Right renal pelvis (tissue), 4 donors: ENCODE measurements around the gene HSPB6. TPM values are rescaled to one million over a fixed set of nuclear protein-coding genes. Genes with fewer than 3 reads are reported as not detected.

Experiments
- DNase-seq, 4 donors: peaks; one replicate each; pipeline ENCODE4 v3.0.0-alpha.2; 2013; ENCODE audit warnings: low read depth in 4 of 4, low spot score in 3 of 4, missing footprints in 1 of 4
- polyA plus RNA-seq, 4 donors: library from polyadenylated mRNA; unstranded; fragments of 120-200 nt; gene quantifications; one replicate each; pipeline ENCODE4 v1.2.1, GENCODE V29; 2013; ENCODE audit not compliant: insufficient read length in 4 of 4

HSPB6 gene
- polyA plus RNA-seq, 4 donors, result 26.2 to 30.4 (median 27.8) TPM

DNA sequence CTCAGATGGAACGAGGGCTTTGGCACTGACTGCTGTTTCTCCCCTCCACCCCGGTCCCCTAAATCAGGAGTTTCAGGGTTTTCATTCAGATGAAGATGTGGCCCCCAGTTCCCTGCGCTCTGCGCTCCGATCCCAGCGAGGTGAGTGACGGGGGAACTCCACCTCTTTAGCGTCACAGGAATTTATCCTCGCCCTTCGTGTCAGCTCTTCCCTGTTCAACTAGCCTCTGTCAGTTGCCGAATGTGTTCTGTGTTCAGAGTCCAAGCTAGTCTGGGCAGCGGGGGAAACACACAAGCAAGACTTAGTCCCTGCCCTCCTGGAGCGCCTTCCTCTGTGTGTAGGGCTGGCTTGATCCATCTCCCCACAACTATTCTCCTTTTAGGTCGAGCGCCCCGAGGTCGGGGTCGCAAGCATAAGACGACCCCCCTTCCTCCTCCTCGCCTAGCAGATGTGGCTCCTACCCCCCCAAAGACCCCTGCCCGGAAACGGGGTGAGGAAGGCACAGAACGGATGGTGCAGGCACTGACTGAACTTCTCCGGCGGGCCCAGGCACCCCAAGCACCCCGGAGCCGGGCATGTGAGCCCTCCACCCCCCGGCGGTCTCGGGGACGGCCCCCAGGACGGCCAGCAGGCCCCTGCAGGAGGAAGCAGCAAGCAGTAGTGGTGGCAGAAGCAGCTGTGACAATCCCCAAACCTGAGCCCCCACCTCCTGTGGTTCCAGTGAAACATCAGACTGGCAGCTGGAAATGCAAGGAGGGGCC is 37.2 kb downstream of the HSPB6 start:
- no peak for DNase-seq

DNA sequence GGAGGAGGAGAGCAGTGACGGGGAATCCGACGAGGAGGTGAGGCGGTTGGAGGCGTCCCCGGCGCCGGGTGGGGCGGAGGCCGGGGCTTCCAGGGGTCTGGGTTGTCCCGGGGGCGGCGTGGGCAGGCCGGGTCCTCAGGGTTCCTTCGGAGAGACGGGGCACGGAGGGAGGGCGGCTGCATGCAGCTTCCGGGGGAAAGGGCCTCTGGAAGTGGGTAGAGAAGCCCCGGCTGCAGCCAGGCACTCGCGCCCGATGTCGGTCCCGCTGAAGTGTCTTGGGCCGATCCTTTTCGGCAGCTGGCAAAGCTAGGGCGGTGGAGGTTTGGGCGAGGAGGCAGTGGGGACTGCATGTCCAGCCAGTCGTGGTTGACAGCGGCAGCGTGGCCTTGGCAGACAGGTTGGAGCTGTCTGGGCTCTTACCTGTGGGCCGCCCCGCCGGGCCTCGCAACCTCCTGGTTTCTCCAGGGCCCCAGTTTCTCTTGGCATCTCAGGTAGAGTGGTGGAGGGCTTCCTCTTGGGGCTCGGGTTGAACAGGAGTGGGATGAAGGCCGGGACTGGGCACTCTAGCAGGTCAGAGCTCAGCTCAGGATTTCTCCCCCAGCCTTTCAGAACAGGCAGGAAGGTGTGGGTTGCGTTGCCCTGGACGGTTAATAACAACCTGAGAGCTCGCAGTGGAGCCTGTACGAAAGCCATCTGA is 38.3 kb downstream of the HSPB6 start:
- DNase-seq, result no peak

DNA sequence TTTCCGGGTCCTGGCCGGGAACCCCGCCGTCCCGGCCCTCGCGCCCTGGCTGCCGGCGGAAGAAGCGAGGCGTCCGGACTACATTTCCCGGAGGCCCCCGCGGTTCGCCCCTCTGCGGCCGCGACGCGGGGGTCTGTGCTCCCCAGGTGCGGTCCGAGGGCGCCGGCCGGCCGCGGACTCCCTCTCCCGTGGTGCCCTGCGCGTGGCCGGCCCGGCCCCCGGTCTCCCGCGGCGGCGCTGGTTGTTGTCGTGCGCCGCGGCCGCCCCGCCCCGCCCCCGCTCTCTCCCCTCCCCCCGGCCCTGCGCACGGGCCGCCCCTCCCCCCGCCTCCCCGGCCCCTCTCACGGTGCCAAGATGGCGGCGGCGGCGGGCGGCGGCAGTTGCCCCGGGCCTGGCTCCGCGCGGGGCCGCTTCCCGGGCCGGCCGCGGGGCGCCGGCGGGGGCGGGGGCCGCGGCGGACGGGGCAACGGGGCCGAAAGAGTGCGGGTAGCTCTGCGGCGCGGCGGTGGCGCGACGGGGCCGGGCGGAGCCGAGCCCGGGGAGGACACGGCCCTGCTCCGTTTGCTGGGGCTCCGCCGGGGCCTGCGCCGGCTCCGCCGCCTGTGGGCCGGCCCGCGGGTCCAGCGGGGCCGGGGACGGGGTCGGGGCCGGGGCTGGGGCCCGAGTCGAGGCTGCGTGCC is 39.0 kb downstream of the HSPB6 start, which contains the start of gene KMT2B:
KMT2B (plus strand) TSS at position 339 of the 680 bp plus-strand sequence; CDS start at position 355, 16 bp downstream.
- DNase-seq, result no peak

DNA sequence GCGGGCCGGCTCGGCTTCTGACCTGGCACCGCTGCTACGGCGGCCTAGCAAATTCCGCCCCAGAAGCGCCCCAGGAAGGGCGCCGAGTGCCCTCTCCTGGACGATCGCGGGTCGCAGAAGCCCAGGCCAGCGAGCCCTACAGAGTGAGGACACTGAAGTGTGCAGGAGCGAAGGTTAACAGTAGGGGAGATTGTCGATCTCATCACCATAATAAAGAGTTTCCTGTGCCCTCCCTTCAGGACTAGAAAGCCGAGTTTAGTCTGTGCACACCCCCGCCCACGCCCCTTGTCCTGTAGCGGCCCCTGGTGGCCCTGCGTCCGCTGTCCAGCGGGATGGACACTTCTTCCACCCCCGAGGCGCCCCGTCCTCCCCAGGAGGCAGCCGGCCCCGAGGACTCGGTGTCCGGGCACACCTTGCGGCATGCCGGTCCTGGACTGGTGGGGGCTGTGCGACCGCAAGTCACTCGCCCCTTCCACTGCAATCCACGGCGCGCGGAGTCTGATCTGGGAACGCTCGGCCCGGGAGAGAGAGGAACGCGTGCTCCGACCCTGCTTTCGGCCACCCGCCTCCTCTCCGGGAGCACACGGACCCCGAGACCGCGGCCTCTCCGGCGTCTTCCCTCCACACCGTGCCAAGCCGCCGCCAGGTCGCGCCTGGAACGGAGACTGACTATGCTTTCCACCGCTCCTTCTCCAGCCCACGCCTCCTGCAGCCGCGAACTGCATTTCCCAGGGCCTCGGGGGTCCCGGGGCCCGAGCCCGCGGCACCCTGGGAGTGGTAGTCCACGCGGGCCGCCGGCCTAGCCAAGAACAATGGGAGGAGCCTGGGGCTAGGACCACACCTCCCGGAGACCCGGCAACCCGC is 39.8 kb downstream of the HSPB6 start:
- DNase-seq, result peak; percentile 87 to 93 (median 91)

DNA sequence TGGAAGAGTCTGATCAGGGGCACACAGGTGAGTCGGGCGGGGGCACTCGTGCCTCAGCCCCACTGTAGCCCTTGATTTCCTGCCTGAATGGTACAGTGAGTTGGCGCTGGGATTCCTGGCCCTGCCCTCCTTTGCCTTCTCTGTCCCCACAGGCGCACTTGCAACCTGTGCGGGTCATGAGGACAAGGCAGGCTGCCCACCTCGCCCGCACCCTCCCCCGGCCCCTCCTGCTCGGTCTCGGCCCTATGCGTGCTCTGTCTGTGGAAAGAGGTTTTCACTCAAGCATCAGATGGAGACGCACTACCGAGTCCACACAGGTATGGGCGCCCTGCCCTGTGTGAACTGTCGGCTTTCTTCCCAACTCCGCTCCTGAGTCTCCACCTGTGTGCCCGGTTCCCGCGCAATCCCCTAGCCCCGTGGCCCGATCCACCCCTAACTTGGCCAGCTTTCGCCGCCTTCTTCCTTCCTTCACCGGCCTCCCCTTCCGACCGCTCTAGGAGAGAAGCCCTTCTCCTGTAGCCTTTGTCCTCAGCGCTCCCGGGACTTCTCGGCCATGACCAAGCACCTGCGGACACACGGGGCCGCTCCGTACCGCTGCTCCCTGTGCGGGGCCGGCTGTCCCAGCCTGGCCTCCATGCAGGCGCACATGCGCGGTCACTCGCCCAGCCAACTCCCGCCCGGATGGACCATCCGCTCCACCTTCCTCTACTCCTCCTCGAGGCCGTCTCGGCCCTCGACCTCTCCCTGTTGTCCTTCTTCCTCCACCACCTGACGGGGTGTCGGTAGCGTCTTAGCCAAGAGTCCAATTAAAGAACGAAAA is 40.6 kb downstream of the HSPB6 start:
- DNase-seq, result peak in 1 of 4 donors; percentile 23

DNA sequence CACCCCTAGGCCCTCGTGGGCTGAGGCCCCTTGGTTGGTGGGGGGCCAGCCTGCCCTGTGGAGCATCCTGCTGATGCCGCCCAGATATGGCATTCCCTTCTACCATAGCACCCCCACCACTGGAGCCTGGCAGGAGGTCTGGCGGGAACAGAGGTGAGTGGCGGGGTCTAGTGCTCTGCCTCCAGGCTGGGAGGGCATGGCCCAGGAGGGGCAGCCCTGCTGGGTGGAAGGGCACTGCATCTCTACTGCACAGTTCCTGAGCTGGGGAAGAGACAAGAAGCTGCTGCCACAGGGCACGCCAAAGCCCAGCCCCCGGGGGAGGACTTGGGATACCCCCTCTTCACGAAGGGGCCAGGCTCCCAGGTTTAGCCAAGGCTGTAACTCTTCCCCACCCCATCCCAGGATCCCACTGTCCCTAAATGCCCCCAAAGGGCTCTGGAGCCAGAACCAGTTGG is 41.4 kb downstream of the HSPB6 start:
- DNase-seq, result no peak

DNA sequence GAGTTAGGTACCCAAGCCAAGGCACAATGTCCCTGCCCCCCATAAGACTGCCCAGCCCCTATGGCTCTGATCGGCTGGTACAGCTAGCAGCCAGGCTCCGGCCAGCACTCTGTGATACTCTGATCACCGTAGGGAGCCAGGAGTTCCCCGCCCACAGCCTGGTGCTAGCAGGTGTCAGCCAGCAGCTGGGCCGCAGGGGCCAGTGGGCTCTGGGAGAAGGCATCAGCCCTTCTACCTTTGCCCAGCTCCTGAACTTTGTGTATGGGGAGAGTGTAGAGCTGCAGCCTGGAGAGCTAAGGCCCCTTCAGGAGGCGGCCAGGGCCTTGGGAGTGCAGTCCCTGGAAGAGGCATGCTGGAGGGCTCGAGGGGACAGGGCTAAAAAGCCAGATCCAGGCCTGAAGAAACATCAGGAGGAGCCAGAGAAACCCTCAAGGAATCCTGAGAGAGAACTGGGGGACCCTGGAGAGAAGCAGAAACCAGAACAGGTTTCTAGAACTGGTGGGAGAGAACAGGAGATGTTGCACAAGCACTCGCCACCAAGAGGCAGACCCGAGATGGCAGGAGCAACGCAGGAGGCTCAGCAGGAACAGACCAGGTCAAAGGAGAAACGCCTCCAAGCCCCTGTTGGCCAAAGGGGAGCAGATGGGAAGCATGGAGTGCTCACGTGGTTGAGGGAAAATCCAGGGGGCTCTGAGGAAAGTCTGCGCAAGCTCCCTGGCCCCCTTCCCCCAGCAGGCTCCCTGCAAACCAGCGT is 42.1 kb downstream of the HSPB6 start:
- DNase-seq, result no peak

DNA sequence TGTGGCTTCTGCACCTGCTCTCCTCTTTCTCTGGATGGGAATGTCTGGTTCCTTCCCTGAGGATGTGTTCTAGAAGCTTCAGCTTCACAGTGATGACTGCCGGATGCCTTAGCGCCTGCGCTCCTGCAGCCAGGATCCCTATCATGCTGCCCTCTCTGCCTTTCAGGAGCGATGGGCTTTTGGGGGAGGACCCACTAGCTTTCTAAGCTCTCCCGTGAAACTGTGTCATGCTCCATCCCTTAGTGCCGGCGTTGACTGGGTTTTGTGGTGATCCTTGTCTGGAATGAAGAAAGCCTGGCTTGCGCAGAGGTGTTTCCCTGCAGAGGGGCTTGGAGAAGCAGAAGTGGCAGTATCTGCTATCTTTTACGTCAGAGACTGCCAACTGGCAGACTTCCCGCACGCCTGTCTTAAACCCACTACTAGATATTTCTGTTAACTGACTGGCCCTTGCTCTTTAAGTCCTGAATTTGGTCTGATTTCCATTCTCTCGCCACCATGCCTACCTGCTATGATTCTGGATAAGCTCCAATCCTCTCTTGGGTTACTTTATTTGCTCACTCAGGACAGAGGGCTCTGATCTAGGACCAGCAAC is 42.8 kb downstream of the HSPB6 start:
- no peak for DNase-seq

DNA sequence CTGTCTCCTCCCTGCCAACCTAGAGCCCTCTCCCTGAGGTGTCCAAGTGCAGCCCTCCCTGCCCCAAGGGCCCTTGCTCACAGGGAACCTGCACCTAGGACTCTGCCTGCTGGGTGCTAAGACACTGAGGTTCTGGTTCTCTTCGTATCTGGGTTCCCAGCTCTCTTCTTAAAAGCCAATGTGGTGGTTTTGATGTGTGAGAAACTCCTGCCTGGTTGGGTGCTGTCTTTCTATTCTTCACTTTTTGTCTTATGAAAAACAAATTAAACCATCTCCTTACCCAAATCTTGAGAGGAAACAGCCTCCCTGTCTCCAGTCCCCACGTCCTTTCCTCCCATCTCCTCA is 43.4 kb downstream of the HSPB6 start:
- no peak for DNase-seq

DNA sequence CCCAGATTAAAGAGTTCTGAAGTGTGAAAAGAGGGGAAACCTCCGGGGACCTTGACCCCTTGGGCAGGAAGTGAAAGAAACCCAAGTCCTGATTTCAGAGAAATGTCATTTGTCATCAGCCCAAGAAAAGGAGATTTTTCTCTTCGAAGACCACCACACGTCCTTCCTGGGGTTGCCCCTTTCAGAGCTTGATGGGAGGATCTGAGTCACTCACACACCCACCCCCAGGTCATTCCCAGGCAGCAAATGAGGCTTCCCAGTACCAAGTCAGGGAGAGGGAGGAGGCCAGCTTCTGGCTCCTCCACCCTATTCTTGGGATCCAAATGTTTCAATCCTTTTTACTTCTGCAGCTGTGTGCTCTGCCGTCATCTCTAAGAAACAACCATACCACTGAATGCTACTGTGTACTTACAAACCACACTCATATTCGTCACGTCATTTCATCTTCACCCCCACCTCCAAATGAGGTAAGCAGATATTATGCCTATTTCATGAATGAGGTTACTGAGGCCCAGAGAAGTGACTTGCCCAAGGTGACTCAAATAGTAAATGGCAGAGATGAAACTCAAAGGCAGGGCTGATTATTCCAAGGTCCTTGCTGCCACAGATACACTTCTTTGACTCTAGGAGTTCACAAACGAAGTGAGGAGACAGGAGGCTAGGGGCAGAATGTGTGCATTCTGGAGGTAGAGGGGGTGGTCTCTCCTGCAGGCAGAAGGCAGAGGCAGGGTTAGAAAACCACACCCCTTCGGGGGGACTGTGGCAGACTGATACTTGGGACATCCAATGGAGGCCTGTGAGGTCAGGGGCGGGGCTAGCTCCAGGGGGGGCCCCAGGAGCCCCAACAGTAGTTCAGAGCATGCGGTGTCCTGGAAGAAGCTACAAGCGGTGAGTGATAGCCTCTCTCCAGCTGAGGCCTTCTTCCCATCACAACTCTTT is 44.0 kb downstream of the HSPB6 start:
- DNase-seq, result no peak

DNA sequence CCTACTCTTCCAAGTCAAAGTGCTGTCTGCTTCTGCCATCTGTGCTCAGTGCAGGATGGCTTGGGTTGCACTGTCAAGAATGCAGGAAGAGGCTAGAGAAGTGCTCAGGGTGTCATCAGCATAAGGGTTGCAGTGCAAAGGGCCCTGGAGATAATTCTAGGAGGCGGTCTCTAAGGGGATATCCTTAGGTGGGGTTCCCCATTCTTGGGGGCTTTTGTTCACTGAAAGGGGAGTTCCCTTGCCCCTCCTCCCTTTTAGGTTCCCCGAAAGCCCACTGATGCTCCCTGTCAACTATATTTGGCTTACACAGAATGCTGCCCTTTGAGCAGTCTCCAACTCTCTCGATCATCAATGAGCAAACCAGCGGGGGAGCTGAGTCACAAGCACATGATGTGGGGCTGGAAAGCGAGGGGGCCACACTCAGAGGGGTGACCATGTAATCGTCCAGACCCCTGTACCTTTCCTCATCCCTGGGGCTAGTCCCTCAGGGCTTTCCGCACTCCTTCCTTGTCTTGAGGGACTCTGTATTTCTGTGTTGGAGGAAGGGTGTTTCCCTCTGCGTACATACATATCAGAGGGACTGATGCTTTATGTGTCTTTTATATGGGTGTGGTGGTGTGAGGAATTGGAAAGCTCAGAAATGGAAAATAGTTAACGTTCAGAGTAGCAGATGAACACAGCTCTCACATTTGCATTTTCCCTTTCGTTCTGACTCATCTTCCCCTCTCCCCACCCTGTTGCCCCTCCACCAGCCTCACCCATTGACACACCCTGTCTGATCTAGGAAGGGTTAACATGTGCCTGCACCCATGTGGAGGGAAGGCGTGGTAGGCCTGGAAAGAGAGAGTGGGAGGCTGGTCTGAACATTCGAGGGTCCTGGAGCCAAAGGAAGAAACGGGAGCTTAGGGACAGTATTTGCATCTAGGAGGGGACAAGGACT is 45.8 kb downstream of the HSPB6 start:
- no peak for DNase-seq

DNA sequence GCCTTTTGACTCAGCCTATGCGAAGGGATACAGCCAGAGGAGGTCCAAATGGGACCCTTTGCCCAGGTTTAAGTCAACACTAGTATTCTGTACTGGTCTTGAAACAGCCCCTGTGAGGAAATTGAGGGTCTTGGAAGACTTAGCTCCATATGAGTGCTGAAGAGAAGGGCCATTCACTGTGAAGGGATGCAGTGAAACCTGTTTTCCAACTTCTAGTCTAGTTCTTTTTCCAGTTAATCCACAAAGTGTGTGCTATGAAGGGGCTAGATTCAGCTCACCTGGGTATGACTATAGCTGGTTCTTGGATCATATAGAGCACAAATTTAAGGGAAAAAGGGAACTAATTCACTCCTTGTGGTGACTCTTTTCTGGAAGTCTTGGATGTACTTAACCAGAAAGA is 48.4 kb downstream of the HSPB6 start:
- DNase-seq, result no peak
